OCI-LY7 (cell line): ENCODE results near the gene CISD3. TPM values are rescaled to one million over a fixed set of nuclear protein-coding genes. Genes with fewer than 3 reads are reported as not detected.

Experiments
- BruUV-seq: library from RNA; stranded (reverse); fragments of 400-500 nt; replicated peaks from 2 replicates; lab custom pipeline; 2021; lab: Mats Ljungman, UMichigan
- CTCF ChIA-PET: fragments of 300-600 bp; sonication (Branson Sonifier 250); formaldehyde crosslinking; loops from one replicate; lab custom pipeline; 2022; ENCODE audit warnings: antibody characterized with exemption; ENCODE audit not compliant: unreplicated experiment; lab: Charles Lee
- POLR2A ChIA-PET: fragments of 300-600 bp; sonication (Branson Sonifier 250); formaldehyde crosslinking; loops from one replicate; lab custom pipeline; 2022; ENCODE audit warnings: antibody characterized with exemption; lab: Charles Lee
- DNase-seq: peaks from one replicate; pipeline ENCODE4 v3.0.0-alpha.2; 2015; ENCODE audit warnings: low spot score
- H2AFZ ChIP-seq: fragments of 200-600 bp; sonication (generic), shearing (Covaris generic); 2 replicates; pipeline ENCODE4 v1.6.1; 2014; ENCODE audit warnings: mild to moderate bottlenecking, antibody characterized with exemption, low read length, moderate library complexity
- H3K27ac ChIP-seq: fragments of 200-600 bp; sonication (generic); 2 replicates; pipeline ENCODE4 v1.5.1; 2014; ENCODE audit warnings: mixed run types, low read depth, mild to moderate bottlenecking, moderate library complexity, low read length, inconsistent platforms; ENCODE audit not compliant: poor library complexity, severe bottlenecking
- H3K36me3 ChIP-seq: fragments of 200-600 bp; sonication (generic); 2 replicates; pipeline ENCODE4 v1.6.1; 2014; ENCODE audit warnings: mild to moderate bottlenecking, antibody characterized with exemption, low read length, moderate library complexity, mixed read lengths; ENCODE audit not compliant: insufficient read depth
- H3K4me1 ChIP-seq: fragments of 200-600 bp; sonication (generic); 2 replicates; pipeline ENCODE4 v1.5.1; 2014; ENCODE audit warnings: mild to moderate bottlenecking, low read length; ENCODE audit not compliant: insufficient read depth, poor library complexity, severe bottlenecking
- H3K4me2 ChIP-seq: fragments of 200-600 bp; sonication (generic); 2 replicates; pipeline ENCODE4 v1.6.1; 2014; ENCODE audit warnings: mild to moderate bottlenecking, low read length
- H3K4me3 ChIP-seq: fragments of 200-600 bp; sonication (generic); 2 replicates; pipeline ENCODE4 v1.5.1; 2014; ENCODE audit warnings: mild to moderate bottlenecking, low read depth, low read length; ENCODE audit not compliant: poor library complexity, severe bottlenecking
- H3K79me2 ChIP-seq: fragments of 200-600 bp; sonication (generic); 2 replicates; pipeline ENCODE4 v1.6.1; 2016; ENCODE audit warnings: low read depth, mild to moderate bottlenecking, low read length, moderate library complexity, mixed read lengths; ENCODE audit not compliant: insufficient read depth
- H3K9me2 ChIP-seq: fragments of 200-600 bp; sonication (generic); 2 replicates; pipeline ENCODE4 v1.6.1; 2016; ENCODE audit warnings: mild to moderate bottlenecking, low read length, mixed read lengths; ENCODE audit not compliant: insufficient read depth
- H3K9me3 ChIP-seq: fragments of 200-600 bp; sonication (generic); 2 replicates; pipeline ENCODE4 v1.6.1; 2014; ENCODE audit warnings: mild to moderate bottlenecking, mixed run types, low read length, mixed read lengths
- H4K20me1 ChIP-seq: fragments of 200-600 bp; sonication (generic); 2 replicates; pipeline ENCODE4 v1.6.1; 2014; ENCODE audit warnings: mild to moderate bottlenecking, antibody characterized with exemption, low read length, moderate library complexity, mixed read lengths; ENCODE audit not compliant: insufficient read depth
- CTCF ChIP-seq: fragments of 200-600 bp; sonication (generic); conservative IDR thresholded peaks from 2 replicates; pipeline ENCODE4 v1.5.1; 2014; ENCODE audit warnings: mild to moderate bottlenecking, antibody characterized with exemption, low read length, moderate library complexity, mixed read lengths
- EZH2phosphoT487 ChIP-seq: fragments of 200-600 bp; sonication (generic); IDR thresholded peaks from 2 replicates; pipeline ENCODE4 v1.6.1; 2018; ENCODE audit warnings: low read depth, borderline replicate concordance, mild to moderate bottlenecking, mixed run types, antibody characterized with exemption, low read length, moderate library complexity, mixed read lengths
- intact Hi-C: fragments of 100-400 bp; cut with micrococcal nuclease; formaldehyde crosslinking; loops from one replicate; pipeline ENCODE4 v1.10.0; 2022; ENCODE audit not compliant: unreplicated experiment
- total RNA-seq, 2 experiments: library from RNA; depleted of rRNA in 1 of 2; stranded (reverse); fragments of >200 nt in 1 of 2; shearing (Covaris generic) in 1 of 2; gene quantifications; 2 replicates each; pipeline ENCODE4 v1.2.3, GENCODE V29; 2014 to 2022

The CISD3 gene
- total RNA-seq, 2 experiments from 2014 or later = 13.4 to 25.1 TPM

GRCh38 chr17:38733282-38733981, 3.3 kb downstream of the CISD3 start:
- H3K4me2 ChIP-seq = 0 out of 2 replicates have a peak overlapping the region, but pooled peaks have one; percentile 5
- ChIA-PET CTCF (no interaction called here), POLR2A (no interaction called here)
- no peaks in the 10 kb centered on the region for H3K79me2 ChIP-seq
- BruUV-seq = no TSS peak
- no peaks in the 10 kb centered on the region for H3K9me2 ChIP-seq
- H4K20me1 ChIP-seq = peaks cover 11% of the 10 kb centered on the region; the same call in 1 of the 2 replicates
- TF ChIP-seq CTCF (no peak), EZH2phosphoT487 (no peak)
- no peaks in the 10 kb centered on the region for H3K9me3 ChIP-seq
- H3K27ac ChIP-seq = peak overlapping the region; percentile 24
- peaks cover 62% of the 10 kb centered on the region for H3K4me1 ChIP-seq
- H2AFZ ChIP-seq = no peak overlapping the region
- H3K36me3 ChIP-seq = peaks cover 49% of the 10 kb centered on the region
- no peak overlapping the region for H3K4me3 ChIP-seq
- no peak for DNase-seq
- intact Hi-C loops = no loop called here

GRCh38 chr17:38733982-38734973, 4.1 kb downstream of the CISD3 start:
- peak; percentile 78 for DNase-seq
- CTCF ChIA-PET = interaction anchor here (1.0 kb wide), 1 partner anchor 58 kb away, joined by 12 read pairs; no protein-coding TSS in a partner anchor
- H2AFZ ChIP-seq = no peak overlapping the region
- H3K9me2 ChIP-seq = no peaks in the 10 kb centered on the region
- H3K4me3 ChIP-seq = no peak overlapping the region
- peak; percentile 76 for TF ChIP-seq CTCF
- TF ChIP-seq EZH2phosphoT487 = no peak
- intact Hi-C loops = loop anchor here (1.0 kb wide), 1 partner anchor 29 kb away; the partner anchor contains the start of gene MLLT6
- peaks cover 57% of the 10 kb centered on the region for H3K36me3 ChIP-seq
- H4K20me1 ChIP-seq = peaks cover 3% of the 10 kb centered on the region; the same call in 1 of the 2 replicates
- no peaks in the 10 kb centered on the region for H3K79me2 ChIP-seq
- POLR2A ChIA-PET = interaction anchor here (0.7 to 1.3 kb wide), 2 partner anchors 11 to 176 kb away, joined by 3 to 5 read pairs; no protein-coding TSS in a partner anchor
- 0 out of 2 replicates have a peak overlapping the region, but pooled peaks have one; percentile 5 for H3K4me2 ChIP-seq
- peaks cover 54% of the 10 kb centered on the region for H3K4me1 ChIP-seq
- TSS peak; percentile 77 for BruUV-seq
- H3K9me3 ChIP-seq = no peaks in the 10 kb centered on the region
- H3K27ac ChIP-seq = peak overlapping the region; percentile 24
